HepG2 (cell line): ENCODE data around the gene HIF3A.

Experiments used
- NCOA1 ChIP-seq: sonication (generic); formaldehyde crosslinking; IDR thresholded peaks from 2 replicates; pipeline ENCODE4 v1.9.0; 2021; ENCODE audit warnings: missing genetic modification reagents
- NFYB ChIP-seq: sonication (generic); formaldehyde crosslinking; IDR thresholded peaks from 2 replicates; pipeline ENCODE4 v1.4.0; 2020; ENCODE audit warnings: missing genetic modification reagents
- POLR2A ChIP-seq, 2 experiments: IDR thresholded peaks; 2 replicates each; pipeline ENCODE4 v1.6.1; 2011; ENCODE audit warnings: low read depth in 2 of 2, low read length in 2 of 2, mild to moderate bottlenecking in 1 of 2, moderate library complexity in 1 of 2; ENCODE audit not compliant: insufficient read depth in 1 of 2
- RAD21 ChIP-seq: fragments of 450-650 bp; formaldehyde crosslinking; IDR thresholded peaks from 2 replicates; pipeline ENCODE4 v1.5.0; 2020; ENCODE audit warnings: mild to moderate bottlenecking
- ZBTB1 ChIP-seq: sonication (generic); formaldehyde crosslinking; IDR thresholded peaks from 2 replicates; pipeline ENCODE4 v1.4.0; 2020; ENCODE audit warnings: missing genetic modification reagents, borderline replicate concordance
- ZNF543 ChIP-seq: sonication (generic); formaldehyde crosslinking; IDR thresholded peaks from 2 replicates; pipeline ENCODE4 v1.4.0; 2020; ENCODE audit warnings: mild to moderate bottlenecking, missing genetic modification reagents
- TF ChIP-seq, protein P1 (sequence below): sonication (generic); formaldehyde crosslinking; IDR thresholded peaks from 2 replicates; pipeline ENCODE4 v1.5.0; 2020; ENCODE audit warnings: mild to moderate bottlenecking, missing genetic modification reagents, moderate library complexity
- TF ChIP-seq, protein P2 (sequence below): sonication (generic); formaldehyde crosslinking; IDR thresholded peaks from 2 replicates; pipeline ENCODE4 v1.4.0; 2020; ENCODE audit warnings: mild to moderate bottlenecking, low read depth, missing genetic modification reagents
- TF ChIP-seq, protein P3 (sequence below): sonication (generic); formaldehyde crosslinking; IDR thresholded peaks from 2 replicates; pipeline ENCODE4 v1.5.1; 2020; ENCODE audit warnings: mild to moderate bottlenecking, missing genetic modification reagents, moderate library complexity

DNA sequence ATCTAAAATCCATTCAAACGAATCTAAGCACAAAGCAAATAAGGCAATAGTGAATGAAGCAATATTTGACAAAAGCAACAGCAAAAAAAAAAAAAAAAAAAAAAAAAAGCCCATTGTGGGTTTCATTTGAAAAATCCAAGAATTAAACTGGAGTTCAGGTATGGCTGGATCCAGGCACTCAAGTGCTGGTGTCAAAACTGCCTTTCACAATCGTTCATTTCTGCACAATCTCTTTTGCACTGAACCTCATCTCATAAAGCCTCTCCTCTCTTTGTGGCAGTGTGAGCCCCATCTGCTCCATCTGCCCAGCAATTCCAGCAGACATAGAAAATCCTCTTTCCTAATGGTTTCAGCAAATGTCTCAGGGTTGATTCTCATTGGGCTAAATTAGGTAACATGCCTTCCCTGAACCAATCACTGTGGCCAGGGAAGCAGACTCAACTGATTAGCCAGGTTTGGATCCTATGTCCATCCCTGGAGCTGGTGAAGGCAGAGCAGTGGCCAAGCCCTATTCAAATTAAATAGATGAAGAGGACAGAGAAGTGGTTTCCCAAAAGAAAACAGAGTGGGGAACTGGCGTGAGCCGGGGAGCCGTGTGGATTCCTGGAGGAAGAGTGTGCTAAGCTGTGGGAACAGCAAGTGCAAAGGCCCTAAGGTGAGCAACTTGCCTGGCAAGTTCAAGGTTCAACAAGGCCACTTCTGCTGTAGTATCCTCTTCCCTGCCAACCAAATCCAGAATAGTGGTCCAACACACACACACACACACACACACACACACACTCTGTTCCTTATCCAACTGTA is 1.2 kb upstream of the HIF3A start:
- TF ChIP-seq, protein P1, sequence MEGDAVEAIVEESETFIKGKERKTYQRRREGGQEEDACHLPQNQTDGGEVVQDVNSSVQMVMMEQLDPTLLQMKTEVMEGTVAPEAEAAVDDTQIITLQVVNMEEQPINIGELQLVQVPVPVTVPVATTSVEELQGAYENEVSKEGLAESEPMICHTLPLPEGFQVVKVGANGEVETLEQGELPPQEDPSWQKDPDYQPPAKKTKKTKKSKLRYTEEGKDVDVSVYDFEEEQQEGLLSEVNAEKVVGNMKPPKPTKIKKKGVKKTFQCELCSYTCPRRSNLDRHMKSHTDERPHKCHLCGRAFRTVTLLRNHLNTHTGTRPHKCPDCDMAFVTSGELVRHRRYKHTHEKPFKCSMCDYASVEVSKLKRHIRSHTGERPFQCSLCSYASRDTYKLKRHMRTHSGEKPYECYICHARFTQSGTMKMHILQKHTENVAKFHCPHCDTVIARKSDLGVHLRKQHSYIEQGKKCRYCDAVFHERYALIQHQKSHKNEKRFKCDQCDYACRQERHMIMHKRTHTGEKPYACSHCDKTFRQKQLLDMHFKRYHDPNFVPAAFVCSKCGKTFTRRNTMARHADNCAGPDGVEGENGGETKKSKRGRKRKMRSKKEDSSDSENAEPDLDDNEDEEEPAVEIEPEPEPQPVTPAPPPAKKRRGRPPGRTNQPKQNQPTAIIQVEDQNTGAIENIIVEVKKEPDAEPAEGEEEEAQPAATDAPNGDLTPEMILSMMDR: no peak
- TF ChIP-seq POLR2A (IDR thresholded peaks at IDR 0.05; ENCODE audit: insufficient read depth in 1 of 2, low read depth in 2 of 2, low read length in 2 of 2) (no peak), RAD21 (CRISPR knock-in tag) (no peak), NCOA1 (CRISPR knock-in tag) (no peak), ZNF543 (CRISPR knock-in tag) (no peak), ZBTB1 (CRISPR knock-in tag) (no peak), NFYB (CRISPR knock-in tag) (no peak)
- TF ChIP-seq, protein P2, sequence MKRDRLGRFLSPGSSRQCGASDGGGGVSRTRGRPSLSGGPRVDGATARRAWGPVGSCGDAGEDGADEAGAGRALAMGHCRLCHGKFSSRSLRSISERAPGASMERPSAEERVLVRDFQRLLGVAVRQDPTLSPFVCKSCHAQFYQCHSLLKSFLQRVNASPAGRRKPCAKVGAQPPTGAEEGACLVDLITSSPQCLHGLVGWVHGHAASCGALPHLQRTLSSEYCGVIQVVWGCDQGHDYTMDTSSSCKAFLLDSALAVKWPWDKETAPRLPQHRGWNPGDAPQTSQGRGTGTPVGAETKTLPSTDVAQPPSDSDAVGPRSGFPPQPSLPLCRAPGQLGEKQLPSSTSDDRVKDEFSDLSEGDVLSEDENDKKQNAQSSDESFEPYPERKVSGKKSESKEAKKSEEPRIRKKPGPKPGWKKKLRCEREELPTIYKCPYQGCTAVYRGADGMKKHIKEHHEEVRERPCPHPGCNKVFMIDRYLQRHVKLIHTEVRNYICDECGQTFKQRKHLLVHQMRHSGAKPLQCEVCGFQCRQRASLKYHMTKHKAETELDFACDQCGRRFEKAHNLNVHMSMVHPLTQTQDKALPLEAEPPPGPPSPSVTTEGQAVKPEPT (CRISPR knock-in tag): no peak
- TF ChIP-seq, protein P3, sequence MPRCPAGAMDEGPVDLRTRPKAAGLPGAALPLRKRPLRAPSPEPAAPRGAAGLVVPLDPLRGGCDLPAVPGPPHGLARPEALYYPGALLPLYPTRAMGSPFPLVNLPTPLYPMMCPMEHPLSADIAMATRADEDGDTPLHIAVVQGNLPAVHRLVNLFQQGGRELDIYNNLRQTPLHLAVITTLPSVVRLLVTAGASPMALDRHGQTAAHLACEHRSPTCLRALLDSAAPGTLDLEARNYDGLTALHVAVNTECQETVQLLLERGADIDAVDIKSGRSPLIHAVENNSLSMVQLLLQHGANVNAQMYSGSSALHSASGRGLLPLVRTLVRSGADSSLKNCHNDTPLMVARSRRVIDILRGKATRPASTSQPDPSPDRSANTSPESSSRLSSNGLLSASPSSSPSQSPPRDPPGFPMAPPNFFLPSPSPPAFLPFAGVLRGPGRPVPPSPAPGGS (CRISPR knock-in tag): no peak
